Ishikawa (cell line): Measurements from ENCODE around the gene SH3TC2.

Source experiments
- MAX ChIP-seq: IDR thresholded peaks from 2 replicates; pipeline ENCODE4 v1.6.1; 2012
- NFIC ChIP-seq: IDR thresholded peaks from 2 replicates; pipeline ENCODE4 v1.6.1; 2012
- TEAD4 ChIP-seq: IDR thresholded peaks from 2 replicates; pipeline ENCODE4 v1.6.1; 2012

- TF ChIP-seq NFIC (no peak), TEAD4 (no peak), MAX (no peak)
These were observed 34.7 kb downstream of the SH3TC2 start for GRCh38 chr5:149028161-149028560.
